Tibial nerve (tissue), 4 donors: Measurements from ENCODE around the gene SMIM7.

Source experiments
- EP300 ChIP-seq, 2 donors: sonication (generic); formaldehyde crosslinking; IDR thresholded peaks; one replicate each; pipeline ENCODE4 v1.6.1; 2017; ENCODE audit warnings: antibody characterized with exemption in 2 of 2, mild to moderate bottlenecking in 1 of 2
- POLR2A ChIP-seq, 2 donors: fragments of 450-650 bp; IDR thresholded peaks; one replicate each; pipeline ENCODE4 v1.6.1; 2017; ENCODE audit warnings: antibody characterized with exemption in 2 of 2, mild to moderate bottlenecking in 2 of 2, moderate library complexity in 2 of 2
- TF ChIP-seq, protein P1 (sequence below), 5 experiments: fragments of 200-600 bp in 3 of 5; fragments of 450-650 bp in 2 of 5; sonication (generic) in 3 of 5; IDR thresholded peaks; one replicate each; pipeline ENCODE4 v1.5.1; 2016 to 2019; ENCODE audit warnings: antibody characterized with exemption in 5 of 5, mild to moderate bottlenecking in 3 of 5, moderate library complexity in 2 of 5

DNA sequence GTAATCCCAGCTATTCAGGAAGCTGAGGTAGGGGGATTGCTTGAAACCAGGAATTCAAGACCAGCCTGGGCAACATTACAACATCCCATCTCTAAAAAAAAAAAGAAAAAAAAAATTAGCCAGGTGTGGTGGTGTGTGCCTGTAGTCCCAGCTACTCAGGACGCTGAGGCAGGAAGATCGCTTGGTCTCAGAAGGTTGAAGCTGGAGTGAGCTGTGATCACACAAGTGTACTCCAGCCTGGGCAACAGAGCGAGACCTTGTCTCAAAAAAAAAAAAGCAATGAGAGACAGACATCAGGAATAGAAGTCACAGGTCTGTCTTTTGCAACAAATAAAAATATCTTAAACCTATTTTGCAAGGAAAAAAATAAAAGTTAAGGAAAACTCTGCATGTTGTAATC, 24.3 kb upstream of the SMIM7 start:
- TF ChIP-seq POLR2A (IDR thresholded peaks at IDR 0.05) (no peak), EP300 (IDR thresholded peaks at IDR 0.05) (no peak)
- TF ChIP-seq, protein P1, sequence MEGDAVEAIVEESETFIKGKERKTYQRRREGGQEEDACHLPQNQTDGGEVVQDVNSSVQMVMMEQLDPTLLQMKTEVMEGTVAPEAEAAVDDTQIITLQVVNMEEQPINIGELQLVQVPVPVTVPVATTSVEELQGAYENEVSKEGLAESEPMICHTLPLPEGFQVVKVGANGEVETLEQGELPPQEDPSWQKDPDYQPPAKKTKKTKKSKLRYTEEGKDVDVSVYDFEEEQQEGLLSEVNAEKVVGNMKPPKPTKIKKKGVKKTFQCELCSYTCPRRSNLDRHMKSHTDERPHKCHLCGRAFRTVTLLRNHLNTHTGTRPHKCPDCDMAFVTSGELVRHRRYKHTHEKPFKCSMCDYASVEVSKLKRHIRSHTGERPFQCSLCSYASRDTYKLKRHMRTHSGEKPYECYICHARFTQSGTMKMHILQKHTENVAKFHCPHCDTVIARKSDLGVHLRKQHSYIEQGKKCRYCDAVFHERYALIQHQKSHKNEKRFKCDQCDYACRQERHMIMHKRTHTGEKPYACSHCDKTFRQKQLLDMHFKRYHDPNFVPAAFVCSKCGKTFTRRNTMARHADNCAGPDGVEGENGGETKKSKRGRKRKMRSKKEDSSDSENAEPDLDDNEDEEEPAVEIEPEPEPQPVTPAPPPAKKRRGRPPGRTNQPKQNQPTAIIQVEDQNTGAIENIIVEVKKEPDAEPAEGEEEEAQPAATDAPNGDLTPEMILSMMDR (IDR thresholded peaks at IDR 0.05) = no peak
